Tibial artery (tissue), 4 donors: ENCODE measurements around the gene BTBD9.

Experiments
- DNase-seq, 2 donors: peaks; one replicate each; pipeline ENCODE4 v3.0.0-alpha.2; 2019
- H3K27ac ChIP-seq, 2 donors: fragments of 200-600 bp; sonication (generic) in 1 of 2; 1 replicate in 1 of 2; 2 replicates in 1 of 2; pipeline ENCODE4 v1.5.1; 2018 to 2019; ENCODE audit warnings: mild to moderate bottlenecking in 1 of 2
- H3K27me3 ChIP-seq, 2 donors: fragments of 200-600 bp; sonication (generic) in 1 of 2; one replicate each; pipeline versions ENCODE4 v1.5.1 to v1.6.0; 2016 to 2019
- H3K36me3 ChIP-seq, 3 donors: fragments of 200-600 bp; sonication (generic) in 2 of 3; one replicate each; pipeline ENCODE4 v1.5.1; 2016 to 2019; ENCODE audit warnings: mild to moderate bottlenecking in 2 of 3
- H3K4me1 ChIP-seq, 4 donors: fragments of 200-600 bp; sonication (generic) in 2 of 4; 1 replicate in 3 of 4; 2 replicates in 1 of 4; pipeline ENCODE4 v1.5.1; 2016 to 2019
- H3K4me3 ChIP-seq, 2 donors: fragments of 200-600 bp; sonication (generic) in 1 of 2; 1 replicate in 1 of 2; 2 replicates in 1 of 2; pipeline ENCODE4 v1.5.1; 2018 to 2019; ENCODE audit warnings: mild to moderate bottlenecking in 2 of 2
- H3K9me3 ChIP-seq, 3 donors: fragments of 200-600 bp; sonication (generic) in 1 of 3; one replicate each; pipeline ENCODE4 v1.5.1; 2016 to 2019
- intact Hi-C: fragments of 100-400 bp; cut with DNase I; formaldehyde crosslinking; loops from one replicate; pipeline ENCODE4 v1.15.0; 2023; ENCODE audit warnings: low total_unique reads
- TF ChIP-seq, protein P1 (sequence below), 2 experiments: fragments of 200-600 bp in 1 of 2; fragments of 450-650 bp in 1 of 2; IDR thresholded peaks; one replicate each; pipeline ENCODE4 v1.5.1; 2017 to 2019; ENCODE audit warnings: antibody characterized with exemption in 2 of 2, mild to moderate bottlenecking in 1 of 2, moderate library complexity in 1 of 2

Gene BTBD9

DNA sequence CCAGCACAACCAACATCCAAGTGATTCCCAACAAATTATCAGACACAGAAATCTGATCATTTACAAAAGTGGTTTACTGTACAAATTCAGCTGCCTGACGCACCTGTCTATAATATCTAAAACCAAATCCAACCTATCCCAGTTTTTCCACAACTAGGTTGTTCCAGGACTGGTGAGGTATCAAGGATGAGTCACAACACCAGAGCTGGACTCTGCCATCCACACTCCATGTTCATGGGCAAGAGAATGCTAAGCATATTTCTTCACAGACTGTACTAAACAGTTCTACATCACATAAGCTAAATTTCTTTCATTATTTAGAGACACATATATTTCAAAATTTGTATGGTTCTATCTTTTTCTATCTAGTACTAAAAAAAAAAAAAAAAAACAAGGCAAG is 141.6 kb downstream of the BTBD9 start:
- Histone ChIP-seq H3K27ac (no peak overlapping the region), H3K4me3 (no peak overlapping the region), H3K4me1 (no peaks in the 10 kb centered on the region), H3K36me3 (no peaks in the 10 kb centered on the region), H3K9me3 (no peaks in the 10 kb centered on the region), H3K27me3 (no peaks in the 10 kb centered on the region)
- no peak for DNase-seq
- TF ChIP-seq, protein P1, sequence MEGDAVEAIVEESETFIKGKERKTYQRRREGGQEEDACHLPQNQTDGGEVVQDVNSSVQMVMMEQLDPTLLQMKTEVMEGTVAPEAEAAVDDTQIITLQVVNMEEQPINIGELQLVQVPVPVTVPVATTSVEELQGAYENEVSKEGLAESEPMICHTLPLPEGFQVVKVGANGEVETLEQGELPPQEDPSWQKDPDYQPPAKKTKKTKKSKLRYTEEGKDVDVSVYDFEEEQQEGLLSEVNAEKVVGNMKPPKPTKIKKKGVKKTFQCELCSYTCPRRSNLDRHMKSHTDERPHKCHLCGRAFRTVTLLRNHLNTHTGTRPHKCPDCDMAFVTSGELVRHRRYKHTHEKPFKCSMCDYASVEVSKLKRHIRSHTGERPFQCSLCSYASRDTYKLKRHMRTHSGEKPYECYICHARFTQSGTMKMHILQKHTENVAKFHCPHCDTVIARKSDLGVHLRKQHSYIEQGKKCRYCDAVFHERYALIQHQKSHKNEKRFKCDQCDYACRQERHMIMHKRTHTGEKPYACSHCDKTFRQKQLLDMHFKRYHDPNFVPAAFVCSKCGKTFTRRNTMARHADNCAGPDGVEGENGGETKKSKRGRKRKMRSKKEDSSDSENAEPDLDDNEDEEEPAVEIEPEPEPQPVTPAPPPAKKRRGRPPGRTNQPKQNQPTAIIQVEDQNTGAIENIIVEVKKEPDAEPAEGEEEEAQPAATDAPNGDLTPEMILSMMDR (IDR thresholded peaks at IDR 0.05), result no peak
- intact Hi-C loops, result loop anchor here (10.0 kb wide), 1 partner anchor 463 kb away; no protein-coding TSS in a partner anchor

DNA sequence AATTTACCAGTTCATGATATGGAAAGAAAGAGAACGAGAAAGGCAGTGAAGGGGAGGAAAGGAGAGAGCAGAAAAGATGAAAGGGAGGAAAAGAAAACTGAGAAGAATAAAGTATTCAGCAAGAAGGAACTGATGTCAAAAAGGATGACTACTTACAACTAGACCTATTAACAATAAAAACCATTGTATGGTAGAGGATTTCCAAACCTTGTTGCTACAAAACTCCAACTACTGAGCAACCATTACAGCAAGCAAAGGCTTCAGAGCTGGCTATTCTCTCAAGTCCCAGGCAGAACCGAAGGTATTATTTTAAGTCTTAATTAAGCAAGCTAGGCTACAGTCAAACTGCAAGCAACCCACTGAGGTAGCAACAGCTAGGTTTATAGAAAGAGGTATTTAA is 142.2 kb downstream of the BTBD9 start:
- no peaks in the 10 kb centered on the region for H3K4me1 ChIP-seq
- TF ChIP-seq, protein P1 (IDR thresholded peaks at IDR 0.05), result no peak
- DNase-seq, result no peak
- intact Hi-C loops, result loop anchor here (10.0 kb wide), 1 partner anchor 463 kb away; no protein-coding TSS in a partner anchor
- no peak overlapping the region for H3K27ac ChIP-seq
- no peaks in the 10 kb centered on the region for H3K36me3 ChIP-seq
- no peaks in the 10 kb centered on the region for H3K9me3 ChIP-seq
- H3K27me3 ChIP-seq, result no peaks in the 10 kb centered on the region
- H3K4me3 ChIP-seq, result no peak overlapping the region

DNA sequence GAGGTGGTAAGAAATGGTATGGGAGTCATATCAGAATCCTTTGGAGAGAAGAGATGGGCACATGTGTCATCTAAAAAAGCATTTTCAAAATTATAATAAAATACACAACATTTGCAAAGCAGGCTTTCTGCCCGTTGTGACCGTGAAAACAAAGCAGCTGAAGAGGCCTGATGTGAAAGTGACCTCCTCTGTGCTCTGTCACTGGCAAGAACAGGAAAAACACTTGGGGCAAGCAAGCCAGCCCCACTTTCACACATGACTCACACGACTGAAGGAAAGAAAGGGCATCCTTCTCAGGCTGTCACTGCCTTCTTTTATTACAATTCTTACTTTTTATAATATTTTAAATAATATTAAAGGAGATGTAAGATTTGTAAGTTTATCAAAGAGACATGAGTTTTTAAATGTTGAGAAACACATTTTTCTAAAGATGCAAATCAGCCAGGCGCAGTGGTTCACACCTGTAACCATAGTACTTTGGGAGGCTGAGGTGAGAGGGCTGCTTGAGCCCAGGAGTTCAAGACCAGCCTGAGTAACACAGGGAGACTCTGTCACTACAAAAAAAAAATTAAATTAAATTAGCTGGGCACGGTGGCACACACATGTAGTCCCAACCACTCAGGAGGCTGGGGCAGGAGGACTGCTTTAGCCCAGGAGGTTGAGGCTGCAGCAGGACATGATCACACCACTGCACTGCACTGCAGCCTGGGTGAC is 143.7 kb downstream of the BTBD9 start:
- intact Hi-C loops, result loop anchor here (10.0 kb wide), 1 partner anchor 461 kb away; no protein-coding TSS in a partner anchor
- Histone ChIP-seq H3K9me3 (no peaks in the 10 kb centered on the region), H3K27me3 (no peaks in the 10 kb centered on the region), H3K36me3 (no peaks in the 10 kb centered on the region), H3K4me1 (no peaks in the 10 kb centered on the region), H3K27ac (no peak overlapping the region), H3K4me3 (no peak overlapping the region)
- DNase-seq, result no peak
- TF ChIP-seq, protein P1 (IDR thresholded peaks at IDR 0.05), result no peak

DNA sequence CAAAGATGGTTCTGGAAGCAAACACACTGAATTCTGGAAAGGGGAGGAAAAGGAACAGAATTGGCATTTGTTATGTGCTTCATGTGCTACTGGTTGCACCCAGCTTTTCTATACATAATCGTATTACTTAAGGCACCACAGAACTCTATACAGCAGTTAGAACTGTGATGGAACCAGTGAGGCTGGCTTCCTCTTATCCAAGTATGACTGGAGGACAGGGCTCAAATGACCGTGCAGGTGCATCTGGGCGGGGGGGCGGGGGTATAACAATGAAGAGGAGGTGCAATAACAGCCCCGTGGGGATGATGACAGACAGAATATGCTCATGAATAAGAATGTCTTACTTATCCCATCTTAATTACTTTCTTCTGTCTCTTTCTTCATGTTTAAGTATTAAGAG is 144.2 kb downstream of the BTBD9 start:
- no peaks in the 10 kb centered on the region for H3K27me3 ChIP-seq
- H3K27ac ChIP-seq, result no peak overlapping the region
- H3K4me1 ChIP-seq, result no peaks in the 10 kb centered on the region
- H3K36me3 ChIP-seq, result no peaks in the 10 kb centered on the region
- DNase-seq, result no peak
- TF ChIP-seq, protein P1 (IDR thresholded peaks at IDR 0.05), result no peak
- no peak overlapping the region for H3K4me3 ChIP-seq
- intact Hi-C loops, result loop anchor here (10.0 kb wide), 1 partner anchor 461 kb away; no protein-coding TSS in a partner anchor
- H3K9me3 ChIP-seq, result no peaks in the 10 kb centered on the region

DNA sequence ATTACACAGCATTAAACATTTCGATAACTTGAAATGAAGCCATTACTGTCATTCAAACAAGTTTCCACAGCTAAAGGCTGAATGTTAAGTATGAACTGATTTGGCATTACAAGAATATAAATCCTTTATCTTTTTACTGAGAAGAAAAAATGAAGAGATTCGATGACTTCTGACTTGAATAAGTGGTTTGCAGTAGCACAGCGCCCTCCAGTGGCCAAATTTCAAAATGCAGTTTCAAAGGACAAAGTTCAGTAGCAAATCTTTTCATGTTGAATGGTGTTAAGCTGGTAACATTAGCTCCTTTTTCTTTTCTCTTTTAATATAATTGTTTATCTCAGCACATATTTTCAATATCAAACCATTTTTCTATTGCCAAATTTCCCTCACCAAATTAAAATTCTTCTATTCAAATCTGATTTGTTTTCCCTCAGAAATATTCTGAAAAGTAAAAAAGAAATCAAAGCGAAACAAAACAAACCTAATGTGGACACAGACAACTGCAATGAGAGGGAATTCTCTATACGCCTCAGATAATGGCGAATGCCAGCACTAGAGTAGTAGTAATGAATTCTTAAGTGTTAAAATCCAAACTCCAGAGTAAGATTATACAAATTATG is 145.7 kb downstream of the BTBD9 start:
- H3K27me3 ChIP-seq, result no peaks in the 10 kb centered on the region
- intact Hi-C loops, result loop anchor here (2.0 to 10.0 kb wide), 2 partner anchors 459 to 699 kb away; no protein-coding TSS in a partner anchor
- H3K4me1 ChIP-seq, result no peaks in the 10 kb centered on the region
- DNase-seq, result peak; percentile 74 to 85
- H3K9me3 ChIP-seq, result no peaks in the 10 kb centered on the region
- H3K27ac ChIP-seq, result no peak overlapping the region
- H3K36me3 ChIP-seq, result no peaks in the 10 kb centered on the region
- TF ChIP-seq, protein P1 (IDR thresholded peaks at IDR 0.05), result peak; percentile 90 to 91
- H3K4me3 ChIP-seq, result no peak overlapping the region
